ENCODE results near the gene NOC3L.

Gene NOC3L

GRCh38 chr10:94299417-94299816, 63.3 kb downstream of the NOC3L start:
- DNase-seq: no peak

GRCh38 chr10:94294168-94294567, 68.6 kb downstream of the NOC3L start:
- no peak for DNase-seq

- no peak for DNase-seq
Observed at GRCh38 chr10:94293354-94293753, 69.4 kb downstream of the NOC3L start.

- no peak for DNase-seq
Observed at GRCh38 chr10:94292434-94293090, 70.2 kb downstream of the NOC3L start.

- DNase-seq: no peak
Observed at GRCh38 chr10:94288361-94289101, 74.2 kb downstream of the NOC3L start.

GRCh38 chr10:94287336-94287735, 75.4 kb downstream of the NOC3L start:
- DNase-seq: no peak

GRCh38 chr10:94286901-94287300, 75.8 kb downstream of the NOC3L start:
- no peak for DNase-seq

GRCh38 chr10:94285271-94285670, 77.5 kb downstream of the NOC3L start:
- no peak for DNase-seq

All from NCI-H774 (cell line).